Ramos (cell line): Measurements from ENCODE around the gene ANKRD49.

Experiments
- in situ Hi-C: fragments of 300-500 bp; cut with MboI; formaldehyde crosslinking; loops from one replicate; pipeline ENCODE4 v1.14.3; 2022; ENCODE audit warnings: low sequenced_read_pairs; ENCODE audit not compliant: unreplicated experiment

ANKRD49 gene

DNA sequence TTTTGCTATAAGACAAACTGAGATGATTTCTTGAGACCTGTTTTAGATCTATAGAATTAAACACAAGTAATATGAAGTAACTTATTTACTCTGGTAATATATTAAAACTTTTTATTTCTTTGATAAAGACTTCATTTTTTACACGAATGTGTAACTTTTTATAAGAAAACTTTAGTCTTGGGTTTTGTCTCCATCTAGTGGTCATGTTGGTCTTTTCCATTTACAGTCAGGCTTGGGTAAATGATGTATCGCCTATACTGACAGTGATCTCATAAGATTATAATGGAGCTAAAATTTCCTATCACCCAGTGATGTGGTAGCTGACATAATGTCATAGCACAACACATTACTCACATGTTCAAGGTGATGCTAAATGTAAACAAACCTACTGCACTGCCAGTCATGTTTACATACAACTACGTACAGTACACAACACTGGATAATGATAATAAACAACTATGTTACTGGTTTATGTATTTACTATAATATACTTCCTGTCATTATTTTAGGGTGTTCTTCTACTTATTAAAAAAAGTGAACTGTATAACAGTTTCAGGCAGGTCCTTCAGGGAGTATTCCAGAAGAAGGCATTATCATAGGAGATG, 11.0 kb downstream of the ANKRD49 start:
- in situ Hi-C loops: loop anchor here (10.0 to 25.0 kb wide), 3 partner anchors 180 to 592 kb away; no protein-coding TSS in a partner anchor

GRCh38 chr11:94506513-94506912, 12.7 kb downstream of the ANKRD49 start:
- in situ Hi-C loops: loop anchor here (10.0 to 25.0 kb wide), 3 partner anchors 182 to 594 kb away; no protein-coding TSS in a partner anchor

- in situ Hi-C loops: loop anchor here (10.0 to 25.0 kb wide), 3 partner anchors 183 to 595 kb away; no protein-coding TSS in a partner anchor
These were observed 13.7 kb downstream of the ANKRD49 start for GRCh38 chr11:94507485-94507884.

DNA sequence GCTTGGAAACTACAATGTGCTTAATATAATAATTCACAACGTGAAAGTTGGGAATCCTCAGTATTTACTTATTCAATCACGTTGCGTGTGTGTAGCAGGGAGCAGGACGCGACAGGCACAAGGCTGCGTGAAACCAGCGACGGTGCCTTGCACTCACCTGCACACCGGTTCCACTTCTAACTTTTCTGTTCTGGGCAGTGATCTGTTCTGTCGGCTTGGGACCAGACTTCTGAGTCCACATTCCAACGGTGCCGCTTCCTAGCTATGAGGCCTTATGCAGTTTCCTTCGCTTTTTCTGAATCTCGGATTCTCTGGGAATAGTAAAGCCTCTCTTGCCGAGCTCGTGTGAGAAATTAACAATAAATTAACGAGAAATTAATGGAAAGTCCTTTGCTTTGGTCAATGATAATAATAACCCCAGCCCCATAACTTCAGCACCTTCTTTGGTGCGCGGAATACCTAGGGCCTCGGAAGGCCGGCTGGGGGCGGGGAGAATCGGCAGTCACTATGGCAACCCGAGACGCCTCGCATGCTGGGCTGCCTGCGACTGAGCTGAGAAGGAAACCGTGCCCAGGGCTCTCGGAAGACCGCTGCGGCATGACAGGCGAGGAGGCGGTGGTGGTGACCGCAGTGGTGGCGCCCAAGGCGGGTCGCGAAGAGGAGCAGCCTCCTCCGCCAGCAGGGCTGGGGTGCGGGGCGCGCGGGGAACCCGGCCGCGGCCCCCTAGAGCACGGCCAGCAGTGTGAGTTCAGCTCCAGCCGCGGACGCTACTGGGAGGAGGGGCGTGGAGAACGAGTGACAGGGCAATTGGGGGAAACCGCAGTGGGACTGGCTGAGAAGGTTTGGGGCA, 18.4 kb downstream of the ANKRD49 start, which contains the start of gene C11orf97:
C11orf97 (plus strand) TSS at position 530 of the 850 bp plus-strand sequence; CDS start at position 598, 68 bp downstream.
- in situ Hi-C loops: loop anchor here (25.0 kb wide), 1 partner anchor 600 kb away; no protein-coding TSS in a partner anchor

DNA sequence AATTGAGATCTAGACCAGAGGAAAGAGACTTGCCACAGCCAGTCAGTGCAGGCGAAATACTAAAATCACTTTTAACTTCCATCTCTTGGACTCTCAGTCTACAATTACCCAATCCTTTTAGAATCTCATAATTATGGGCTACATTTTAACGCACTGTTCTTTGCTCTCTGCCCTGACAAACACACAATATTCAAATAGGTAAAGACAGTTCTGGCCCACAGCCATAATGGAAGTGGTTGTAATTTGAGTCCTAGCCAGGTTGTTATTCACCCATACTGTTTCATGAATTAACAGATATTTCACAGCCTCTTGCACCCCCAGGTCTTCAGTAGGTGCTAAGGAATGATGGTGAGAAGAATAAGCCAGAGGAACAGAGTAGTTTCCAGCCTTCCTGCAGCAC, 19.3 kb downstream of the ANKRD49 start:
- in situ Hi-C loops: loop anchor here (25.0 kb wide), 1 partner anchor 601 kb away; no protein-coding TSS in a partner anchor

GRCh38 chr11:94515398-94515797, 21.6 kb downstream of the ANKRD49 start:
- in situ Hi-C loops: loop anchor here (25.0 kb wide), 1 partner anchor 603 kb away; no protein-coding TSS in a partner anchor

DNA sequence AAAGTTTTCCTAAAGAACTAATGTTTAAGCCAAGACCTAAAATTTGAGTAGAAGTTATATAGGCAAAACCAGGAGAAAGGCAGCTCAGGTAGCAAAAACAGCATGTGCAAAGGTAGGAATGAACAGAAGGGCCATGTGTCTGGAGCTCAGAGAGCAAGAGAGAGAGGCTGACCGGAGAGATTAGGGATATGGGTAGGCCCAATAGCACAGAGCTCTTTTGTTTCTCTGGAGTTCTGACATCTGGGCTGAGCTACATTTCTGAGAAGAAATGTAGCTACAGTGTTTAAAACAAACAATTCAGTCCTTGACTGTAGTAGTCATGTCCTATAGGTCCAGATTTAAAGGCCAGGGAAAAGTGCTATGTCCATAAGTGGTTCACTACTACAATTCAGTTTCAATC, 22.9 kb downstream of the ANKRD49 start:
- in situ Hi-C loops: loop anchor here (25.0 kb wide), 1 partner anchor 604 kb away; no protein-coding TSS in a partner anchor

DNA sequence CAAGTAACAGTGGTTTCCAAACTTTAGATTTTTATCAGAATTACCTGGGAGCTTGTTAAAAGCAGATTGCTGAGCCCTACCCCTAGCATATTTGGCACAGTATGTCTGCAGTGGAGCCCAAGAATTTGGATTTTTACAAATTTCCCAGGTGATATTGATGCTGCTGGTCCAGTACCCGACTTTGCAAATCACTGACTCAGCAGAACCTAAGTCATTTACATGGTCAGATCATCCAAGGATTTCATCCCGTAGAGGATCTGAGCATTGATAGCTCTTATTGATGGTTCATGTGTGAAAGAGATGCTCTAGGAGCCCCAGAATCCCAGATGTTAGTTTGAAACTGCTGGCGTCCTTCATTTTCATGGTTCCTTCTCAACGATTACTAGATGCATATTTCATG, 24.5 kb downstream of the ANKRD49 start:
- in situ Hi-C loops: loop anchor here (25.0 kb wide), 1 partner anchor 606 kb away; no protein-coding TSS in a partner anchor

DNA sequence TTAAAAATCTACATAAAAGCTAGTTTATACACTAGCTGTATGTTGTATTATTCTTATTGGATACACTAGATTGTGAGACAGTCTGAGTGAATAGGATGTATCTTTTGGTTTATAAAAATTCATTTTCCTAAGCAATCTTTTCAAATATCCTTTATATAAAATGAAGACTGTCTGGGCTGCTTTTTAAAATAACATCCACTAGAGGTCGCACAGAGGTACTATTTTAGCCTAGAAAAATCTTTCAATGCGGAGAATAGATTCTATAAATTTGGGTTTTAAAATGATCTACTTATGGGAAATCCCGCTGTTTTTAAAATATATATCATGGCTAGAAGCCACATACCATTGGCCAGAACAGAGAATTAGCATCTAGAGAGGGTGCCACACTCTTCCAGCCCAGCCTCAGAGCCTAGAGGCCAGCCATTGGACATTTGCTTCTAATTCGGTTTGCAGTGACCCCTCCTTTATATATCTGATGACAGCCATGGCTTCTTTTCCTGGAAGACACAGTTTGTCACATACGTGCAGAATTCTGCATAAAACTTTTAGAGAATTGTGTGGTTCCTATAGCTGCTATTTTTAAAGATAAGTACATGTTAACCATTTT, 25.8 kb downstream of the ANKRD49 start:
- in situ Hi-C loops: loop anchor here (25.0 kb wide), 1 partner anchor 607 kb away; no protein-coding TSS in a partner anchor

GRCh38 chr11:94521684-94522083, 27.9 kb downstream of the ANKRD49 start:
- in situ Hi-C loops: loop anchor here (25.0 kb wide), 1 partner anchor 609 kb away; no protein-coding TSS in a partner anchor

DNA sequence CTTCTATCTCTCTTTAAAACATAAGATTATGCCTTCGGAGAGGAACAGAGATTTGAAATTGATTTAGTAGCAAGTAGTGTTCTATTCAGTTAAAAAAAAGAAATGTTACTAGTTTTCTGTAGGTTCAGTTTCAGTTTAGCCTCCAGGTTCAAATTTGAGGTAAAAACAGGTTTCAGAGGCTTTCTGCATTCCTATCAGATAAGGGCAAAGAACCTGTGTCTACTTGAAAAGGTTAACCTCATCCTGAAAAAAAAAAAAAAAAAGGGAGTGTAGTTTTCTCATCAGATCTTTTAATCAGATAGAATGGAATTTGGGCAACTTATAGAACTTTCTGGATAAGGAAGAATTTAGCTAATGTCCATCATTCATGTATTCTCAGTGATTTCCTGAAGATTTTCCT, 30.6 kb downstream of the ANKRD49 start:
- in situ Hi-C loops: loop anchor here (25.0 kb wide), 1 partner anchor 612 kb away; no protein-coding TSS in a partner anchor

DNA sequence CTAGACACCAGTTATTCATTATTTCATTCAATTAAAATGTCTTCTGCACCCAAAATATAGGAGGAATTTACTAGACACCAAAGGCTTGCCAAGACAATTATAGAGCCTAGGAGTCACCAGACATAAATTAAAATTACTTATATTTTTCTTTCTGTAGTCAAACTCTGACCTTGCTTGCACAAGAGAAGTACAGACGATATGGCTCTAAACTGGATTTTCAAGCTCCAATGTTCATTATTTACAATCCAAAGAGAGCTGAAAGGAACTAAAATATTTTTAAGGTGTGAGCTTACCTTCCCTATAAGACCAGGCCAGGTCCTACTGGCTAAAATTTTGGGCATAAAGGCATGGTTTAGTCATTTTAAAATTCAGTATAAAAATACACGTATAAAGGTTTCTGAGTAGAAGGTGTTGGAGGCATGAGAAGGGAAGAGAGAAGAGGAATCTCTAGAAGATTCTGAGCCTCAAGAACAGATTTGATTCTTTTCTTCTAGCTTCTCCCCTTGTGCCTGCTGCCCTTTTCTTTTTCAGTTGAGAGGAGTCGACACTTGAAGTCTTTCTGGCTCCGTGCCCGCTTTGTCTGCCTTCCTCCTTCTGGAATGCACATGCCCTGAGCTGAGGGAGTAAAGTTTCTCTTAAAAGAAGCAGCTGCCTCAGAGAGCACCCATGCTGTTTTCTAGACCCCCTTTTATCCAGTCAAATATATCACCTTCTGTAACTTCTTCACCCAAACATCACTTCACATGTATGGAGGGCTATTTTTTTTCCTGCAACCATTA, 32.0 kb downstream of the ANKRD49 start:
- in situ Hi-C loops: no loop called here

DNA sequence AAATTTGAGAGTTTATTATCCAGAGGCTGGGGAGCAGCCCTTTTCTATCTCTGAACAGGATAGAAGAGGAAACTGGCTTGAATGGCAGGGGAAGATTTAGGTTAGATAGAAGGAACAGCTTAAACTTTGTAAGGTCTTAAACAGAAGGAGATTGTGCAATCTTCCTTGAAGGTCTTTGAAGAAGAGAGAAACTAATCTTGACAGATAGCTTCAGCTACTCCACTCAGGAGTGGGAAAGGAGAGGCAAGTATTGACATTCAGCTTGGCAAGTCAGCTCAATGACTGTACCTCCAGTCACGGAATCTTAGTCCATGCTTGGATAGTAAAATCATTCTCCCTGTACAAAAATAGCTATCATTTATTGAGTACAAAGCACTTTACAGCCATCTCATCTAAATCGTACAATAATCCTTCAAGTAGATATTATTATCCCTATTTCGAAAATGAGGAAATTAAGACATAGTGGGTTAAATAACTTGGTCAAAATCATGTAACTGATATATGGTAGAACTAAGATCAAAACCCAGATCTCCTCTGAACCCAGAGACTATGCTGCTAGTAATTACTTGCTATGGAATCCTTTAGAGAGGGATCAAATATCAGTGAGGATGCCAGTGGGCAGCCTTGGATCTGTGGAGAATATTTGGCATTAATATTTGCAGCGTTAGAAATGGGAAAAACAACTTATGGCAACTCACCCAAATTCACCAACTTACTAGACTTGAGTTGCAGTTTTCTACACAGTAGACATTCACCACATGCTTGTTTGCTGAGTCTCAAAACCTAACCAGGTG, 33.1 kb downstream of the ANKRD49 start:
- in situ Hi-C loops: no loop called here

DNA sequence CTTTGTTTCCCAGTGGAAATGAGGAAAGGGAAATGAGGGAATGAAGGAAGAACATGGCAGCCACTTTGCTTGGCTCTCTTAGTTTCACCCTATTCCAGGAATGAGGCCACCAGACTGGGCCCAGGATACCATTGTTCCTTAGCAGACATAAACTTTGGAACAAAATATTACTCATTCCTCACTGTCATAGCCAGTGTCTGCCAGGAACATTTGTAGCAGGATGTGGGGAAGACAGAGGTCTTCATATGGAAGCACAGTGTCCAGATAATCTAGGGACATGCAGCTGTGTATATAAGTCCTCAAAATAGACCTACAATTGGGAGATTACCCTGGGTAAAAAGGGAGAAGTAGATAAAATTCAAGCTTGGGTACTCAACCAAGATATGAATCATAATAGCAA, 34.8 kb downstream of the ANKRD49 start:
- in situ Hi-C loops: no loop called here

DNA sequence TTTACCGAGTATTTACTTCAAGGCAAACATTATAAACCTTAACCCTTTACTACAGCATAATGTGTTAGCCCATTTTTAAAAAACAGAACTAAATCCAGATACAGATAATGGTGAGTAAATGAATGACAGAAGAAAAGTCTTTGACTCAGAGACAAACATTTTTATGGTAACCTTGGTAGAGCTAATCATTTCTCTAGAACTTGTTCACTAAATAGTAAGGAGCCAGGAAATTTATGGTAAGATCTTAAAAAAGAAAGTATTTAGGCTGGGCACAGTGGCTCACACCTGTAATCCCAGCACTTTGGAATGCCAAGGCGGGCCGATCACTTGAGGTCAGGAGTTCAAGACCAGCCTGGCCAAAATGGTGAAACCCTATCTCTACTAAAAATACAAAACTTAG, 38.4 kb downstream of the ANKRD49 start:
- in situ Hi-C loops: no loop called here

DNA sequence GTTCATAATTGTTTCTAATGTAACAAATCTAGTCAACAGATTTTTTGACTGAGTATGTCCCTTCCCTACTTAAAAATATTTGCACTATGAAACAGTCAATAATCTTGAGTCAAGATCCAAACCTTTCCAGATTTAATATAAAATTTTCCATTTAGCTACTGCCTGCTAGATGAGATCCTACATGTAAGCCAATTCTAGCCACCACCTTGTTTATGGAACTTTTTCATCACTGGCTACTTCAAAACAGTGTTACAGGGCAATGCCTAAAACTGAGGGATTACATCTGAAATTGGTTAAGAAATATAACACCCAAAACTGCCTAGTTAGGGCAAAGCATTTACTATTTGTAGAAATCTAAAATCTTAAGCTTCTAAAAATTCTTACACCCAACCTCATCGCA, 39.4 kb downstream of the ANKRD49 start:
- in situ Hi-C loops: no loop called here

DNA sequence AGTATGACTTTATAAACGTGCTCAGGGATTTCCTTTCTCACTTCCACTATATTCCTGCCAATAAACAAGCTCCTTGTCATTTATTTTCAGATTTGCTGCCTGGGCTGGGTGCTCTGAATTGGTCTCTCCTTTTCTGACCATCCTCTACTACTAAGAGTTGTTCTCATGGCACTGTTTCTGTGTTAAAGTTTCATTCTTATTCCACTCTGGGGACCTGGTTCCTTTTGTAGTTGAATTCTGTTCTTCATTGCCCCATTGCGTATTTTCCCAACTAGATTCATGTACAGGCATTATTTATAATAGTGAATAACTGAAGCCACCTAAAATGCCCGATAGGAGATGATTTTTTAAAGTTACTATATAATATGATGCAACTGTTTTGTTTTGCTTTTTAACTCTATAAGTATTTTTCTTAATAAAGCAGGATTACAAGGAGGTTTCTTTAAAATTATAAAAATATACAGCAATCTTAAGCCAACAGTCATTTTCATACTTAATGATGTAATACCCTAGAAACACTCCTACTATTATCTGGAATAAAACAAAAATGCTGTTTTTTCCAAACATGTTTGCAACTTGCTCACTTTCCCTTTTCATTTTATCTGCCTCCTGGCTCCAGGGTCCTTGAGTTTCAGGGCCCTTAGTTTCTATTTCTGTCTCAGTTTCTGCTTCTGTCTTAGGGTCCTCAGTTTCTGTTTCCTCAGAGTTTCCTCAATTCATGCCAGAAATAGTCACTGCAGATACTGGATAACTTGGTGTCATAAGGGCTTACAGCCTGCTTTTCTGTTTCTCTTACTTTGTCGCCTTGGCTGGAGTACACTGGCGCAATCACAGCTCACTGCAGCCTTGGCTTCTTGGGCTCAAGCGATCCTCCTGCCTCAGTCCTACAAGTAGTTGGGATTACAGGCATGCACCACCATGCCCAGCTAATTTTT, 40.2 kb downstream of the ANKRD49 start:
- in situ Hi-C loops: no loop called here

- in situ Hi-C loops: no loop called here
These were observed 42.6 kb downstream of the ANKRD49 start for GRCh38 chr11:94536386-94536785.
